Uterus (tissue), 4 donors: ENCODE measurements around the gene DLG4. TPM values are rescaled to one million over a fixed set of nuclear protein-coding genes. Genes with fewer than 3 reads are reported as not detected.

ENCODE experiments used
- DNase-seq, 2 donors: peaks; one replicate each; pipeline ENCODE4 v3.0.0-alpha.2; 2019 to 2020
- H3K27ac ChIP-seq, 2 donors: fragments of 200-600 bp; sonication (generic); 1 replicate in 1 of 2; 2 replicates in 1 of 2; pipeline ENCODE4 v1.5.1; 2016 to 2018
- H3K27me3 ChIP-seq, 2 donors: fragments of 200-600 bp; sonication (generic); one replicate each; pipeline ENCODE4 v1.5.1; 2018 to 2019; ENCODE audit warnings: control low read depth in 1 of 2
- H3K36me3 ChIP-seq, 2 donors: fragments of 200-600 bp; sonication (generic); one replicate each; pipeline ENCODE4 v1.5.1; 2019; ENCODE audit warnings: control low read depth in 1 of 2
- H3K4me1 ChIP-seq, 2 donors: fragments of 200-600 bp; sonication (generic); one replicate each; pipeline ENCODE4 v1.5.1; 2018 to 2019; ENCODE audit warnings: control low read depth in 1 of 2
- H3K4me3 ChIP-seq, 2 donors: fragments of 200-600 bp; sonication (generic); 1 replicate in 1 of 2; 2 replicates in 1 of 2; pipeline ENCODE4 v1.5.1; 2018 to 2019; ENCODE audit warnings: mild to moderate bottlenecking in 1 of 2
- H3K9me3 ChIP-seq, 2 donors: fragments of 200-600 bp; sonication (generic); one replicate each; pipeline ENCODE4 v1.5.1; 2019; ENCODE audit warnings: control low read depth in 1 of 2
- CTCF ChIP-seq, 4 experiments: fragments of 200-600 bp in 2 of 4; fragments of 450-650 bp in 2 of 4; sonication (generic) in 2 of 4; IDR thresholded peaks; one replicate each; pipeline ENCODE4 v1.5.1; 2016 to 2019; ENCODE audit warnings: antibody characterized with exemption in 4 of 4, mild to moderate bottlenecking in 2 of 4, moderate library complexity in 1 of 4
- POLR2A ChIP-seq, 2 donors: fragments of 450-650 bp; IDR thresholded peaks; one replicate each; pipeline ENCODE4 v1.6.1; 2016; ENCODE audit warnings: antibody characterized with exemption in 2 of 2, mild to moderate bottlenecking in 1 of 2, moderate library complexity in 1 of 2
- intact Hi-C: fragments of 100-400 bp; cut with DNase I; formaldehyde crosslinking; loops from one replicate; pipeline ENCODE4 v1.15.1; 2023; ENCODE audit warnings: low total_unique reads
- total RNA-seq, 4 donors: library from RNA; depleted of rRNA in 3 of 4; stranded (reverse); fragments of >200 nt in 3 of 4; gene quantifications; one replicate each; pipeline versions ENCODE4 v1.1.0 to v1.2.4, GENCODE V29; 2014 to 2023
- donor health status: DM: yes; HTN: yes; CAD: no.

The DLG4 gene
- total RNA-seq, 4 donors from 2014 or later: 22.8 to 64.0 (median 48.4) TPM

GRCh38 chr17:7196651-7197401 is 22.8 kb downstream of the DLG4 start:
- no peak overlapping the region for H3K4me3 ChIP-seq
- no peak for DNase-seq
- H3K36me3 ChIP-seq: no peaks in the 10 kb centered on the region
- TF ChIP-seq CTCF (IDR thresholded peaks at IDR 0.05) (no peak), POLR2A (IDR thresholded peaks at IDR 0.05) (no peak)
- no peaks in the 10 kb centered on the region for H3K9me3 ChIP-seq
- no peak overlapping the region for H3K27ac ChIP-seq
- intact Hi-C loops: no loop called here
- no peaks in the 10 kb centered on the region for H3K4me1 ChIP-seq
- no peaks in the 10 kb centered on the region for H3K27me3 ChIP-seq

GRCh38 chr17:7195971-7196370 is 23.7 kb downstream of the DLG4 start:
- intact Hi-C loops: no loop called here
- H3K4me3 ChIP-seq: no peak overlapping the region
- no peak overlapping the region for H3K27ac ChIP-seq
- H3K36me3 ChIP-seq: no peaks in the 10 kb centered on the region
- H3K9me3 ChIP-seq: no peaks in the 10 kb centered on the region
- no peak for DNase-seq
- no peaks in the 10 kb centered on the region for H3K27me3 ChIP-seq
- H3K4me1 ChIP-seq: no peaks in the 10 kb centered on the region
- TF ChIP-seq CTCF (IDR thresholded peaks at IDR 0.05) (no peak), POLR2A (IDR thresholded peaks at IDR 0.05) (no peak)

GRCh38 chr17:7192271-7192937 is 27.2 kb downstream of the DLG4 start:
- no peak for TF ChIP-seq CTCF (IDR thresholded peaks at IDR 0.05)
- TF ChIP-seq POLR2A (IDR thresholded peaks at IDR 0.05): no peak
- Histone ChIP-seq H3K27me3 (no peaks in the 10 kb centered on the region), H3K27ac (no peak overlapping the region), H3K36me3 (no peaks in the 10 kb centered on the region), H3K4me1 (no peaks in the 10 kb centered on the region), H3K9me3 (no peaks in the 10 kb centered on the region), H3K4me3 (no peak overlapping the region)
- intact Hi-C loops: no loop called here
- DNase-seq: no peak

GRCh38 chr17:7191571-7192270 is 27.9 kb downstream of the DLG4 start:
- H3K27me3 ChIP-seq: no peaks in the 10 kb centered on the region
- peak overlapping the region in 1 of 2 donors; percentile 33 for H3K27ac ChIP-seq
- intact Hi-C loops: no loop called here
- H3K36me3 ChIP-seq: no peaks in the 10 kb centered on the region
- H3K4me3 ChIP-seq: no peak overlapping the region
- H3K9me3 ChIP-seq: no peaks in the 10 kb centered on the region
- peak; percentile 55 to 70 for DNase-seq
- H3K4me1 ChIP-seq: no peaks in the 10 kb centered on the region
- TF ChIP-seq POLR2A (IDR thresholded peaks at IDR 0.05) (no peak), CTCF (IDR thresholded peaks at IDR 0.05) (no peak)

- intact Hi-C loops: no loop called here
- no peaks in the 10 kb centered on the region for H3K36me3 ChIP-seq
- no peaks in the 10 kb centered on the region for H3K27me3 ChIP-seq
- H3K4me1 ChIP-seq: no peaks in the 10 kb centered on the region
- H3K4me3 ChIP-seq: no peak overlapping the region
- no peak overlapping the region for H3K27ac ChIP-seq
- TF ChIP-seq CTCF (IDR thresholded peaks at IDR 0.05) (no peak), POLR2A (IDR thresholded peaks at IDR 0.05) (no peak)
- DNase-seq: no peak
- no peaks in the 10 kb centered on the region for H3K9me3 ChIP-seq
These were observed 28.6 kb downstream of the DLG4 start for GRCh38 chr17:7191069-7191468.
